ENCODE results near the gene AGER.
"Not testable (repeated sequence)": the region's sequence is repeated elsewhere in the genome, so short reads cannot be mapped to it uniquely, and the experiment has no call there.

The AGER gene

GRCh38 chr6:32146687-32147086 lies 37.4 kb downstream of the AGER start:
- TF ChIP-seq CTCF (IDR thresholded peaks at IDR 0.05; ENCODE audit: poor library complexity, severe bottlenecking), result no peak
- no peaks in the 10 kb centered on the region for H3K27me3 ChIP-seq (ENCODE audit: insufficient read depth, poor library complexity, severe bottlenecking)
- H3K27ac ChIP-seq (ENCODE audit: poor library complexity, severe bottlenecking), result no peak overlapping the region
- H3K4me3 ChIP-seq (ENCODE audit: severe bottlenecking), result no peak overlapping the region
- H3K9me3 ChIP-seq (ENCODE audit: severe bottlenecking), result no peaks in the 10 kb centered on the region
- H3K36me3 ChIP-seq (ENCODE audit: low read depth), result no peaks in the 10 kb centered on the region
- DNase-seq (ENCODE audit: low spot score) (no peak), ATAC-seq (ENCODE audit: low read depth) (no peak)
- H3K4me1 ChIP-seq (ENCODE audit: insufficient read depth, poor library complexity, severe bottlenecking), result no peaks in the 10 kb centered on the region

DNA sequence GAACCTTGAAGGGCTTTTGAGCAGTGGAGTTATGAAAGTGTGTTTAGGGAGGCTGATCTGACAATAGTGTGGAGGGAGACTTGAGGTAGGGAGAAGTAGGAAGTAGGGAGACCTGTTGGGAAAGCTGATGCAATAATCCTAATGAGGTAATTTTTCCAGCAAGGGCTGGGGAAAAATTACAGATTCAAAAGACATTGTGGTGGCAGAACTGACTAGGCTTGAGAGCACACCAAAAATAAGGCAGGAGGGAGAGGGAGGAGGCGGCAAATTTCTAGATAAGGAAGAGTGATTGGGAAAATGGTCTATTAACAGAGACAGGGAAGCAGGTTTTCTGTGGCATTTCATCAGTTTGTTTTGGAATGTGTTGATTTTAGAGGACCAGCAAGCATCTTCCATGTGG lies 37.8 kb downstream of the AGER start:
- H3K27me3 ChIP-seq (ENCODE audit: insufficient read depth, poor library complexity, severe bottlenecking), result no peaks in the 10 kb centered on the region
- no peak for DNase-seq (ENCODE audit: low spot score)

GRCh38 chr6:32144238-32144637 lies 39.8 kb downstream of the AGER start:
- not testable (repeated sequence) for H3K36me3 ChIP-seq (ENCODE audit: low read depth); DNase-seq (ENCODE audit: low spot score); H3K4me1 ChIP-seq (ENCODE audit: insufficient read depth, poor library complexity, severe bottlenecking); H3K27ac ChIP-seq (ENCODE audit: poor library complexity, severe bottlenecking); H3K4me3 ChIP-seq (ENCODE audit: severe bottlenecking); H3K9me3 ChIP-seq (ENCODE audit: severe bottlenecking); ATAC-seq (ENCODE audit: low read depth); H3K27me3 ChIP-seq (ENCODE audit: insufficient read depth, poor library complexity, severe bottlenecking)

More for the DNA sequence above, 37.8 kb downstream of the AGER start:
- no peaks in the 10 kb centered on the region for H3K4me1 ChIP-seq (ENCODE audit: insufficient read depth, poor library complexity, severe bottlenecking)
- no peak overlapping the region for H3K4me3 ChIP-seq (ENCODE audit: severe bottlenecking)
- TF ChIP-seq CTCF (IDR thresholded peaks at IDR 0.05; ENCODE audit: poor library complexity, severe bottlenecking), result no peak
- no peak for ATAC-seq (ENCODE audit: low read depth)
- no peaks in the 10 kb centered on the region for H3K9me3 ChIP-seq (ENCODE audit: severe bottlenecking)
- no peak overlapping the region for H3K27ac ChIP-seq (ENCODE audit: poor library complexity, severe bottlenecking)
- no peaks in the 10 kb centered on the region for H3K36me3 ChIP-seq (ENCODE audit: low read depth)

DNA sequence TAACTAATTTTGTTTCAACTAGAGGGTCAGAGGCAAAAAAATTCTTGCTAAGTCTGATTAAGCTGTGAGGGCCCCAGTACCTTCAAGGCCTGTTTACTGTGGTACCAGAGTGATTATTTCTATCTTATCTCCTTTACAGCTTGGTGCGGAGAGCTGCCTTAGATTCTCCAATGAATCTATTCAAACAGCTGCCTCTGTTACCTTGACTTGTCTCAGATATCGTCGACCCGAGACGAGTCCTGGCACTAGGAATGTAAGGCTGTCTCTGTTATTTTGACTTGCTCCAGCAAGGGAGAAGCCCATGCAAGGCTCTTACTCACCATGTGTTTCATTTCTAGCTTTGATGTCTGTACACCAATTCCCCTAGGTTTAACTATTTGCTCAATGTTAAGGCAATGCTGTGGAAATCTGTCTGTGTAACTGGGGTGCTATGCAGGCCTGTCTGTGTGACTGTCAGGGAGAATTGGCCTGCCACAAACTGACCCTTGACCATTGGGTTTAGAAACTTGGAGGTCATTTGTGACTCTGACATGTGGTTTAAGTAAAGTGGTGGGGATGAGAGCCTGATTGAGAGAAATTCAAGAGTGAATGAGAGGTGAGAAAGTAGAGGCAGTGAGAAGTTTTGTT lies 43.5 kb downstream of the AGER start:
- no peak overlapping the region for H3K4me3 ChIP-seq (ENCODE audit: severe bottlenecking)
- H3K27ac ChIP-seq (ENCODE audit: poor library complexity, severe bottlenecking), result no peak overlapping the region
- no peaks in the 10 kb centered on the region for H3K4me1 ChIP-seq (ENCODE audit: insufficient read depth, poor library complexity, severe bottlenecking)
- ATAC-seq (ENCODE audit: low read depth) (no peak), DNase-seq (ENCODE audit: low spot score) (no peak)
- no peaks in the 10 kb centered on the region for H3K36me3 ChIP-seq (ENCODE audit: low read depth)
- H3K27me3 ChIP-seq (ENCODE audit: insufficient read depth, poor library complexity, severe bottlenecking), result no peaks in the 10 kb centered on the region
- no peak for TF ChIP-seq CTCF (IDR thresholded peaks at IDR 0.05; ENCODE audit: poor library complexity, severe bottlenecking)
- H3K9me3 ChIP-seq (ENCODE audit: severe bottlenecking), result no peaks in the 10 kb centered on the region

- ATAC-seq (ENCODE audit: low read depth), result no peak
- no peaks in the 10 kb centered on the region for H3K36me3 ChIP-seq (ENCODE audit: low read depth)
- no peak overlapping the region for H3K4me3 ChIP-seq (ENCODE audit: severe bottlenecking)
- no peaks in the 10 kb centered on the region for H3K9me3 ChIP-seq (ENCODE audit: severe bottlenecking)
- no peaks in the 10 kb centered on the region for H3K27me3 ChIP-seq (ENCODE audit: insufficient read depth, poor library complexity, severe bottlenecking)
- no peak for DNase-seq (ENCODE audit: low spot score)
- H3K4me1 ChIP-seq (ENCODE audit: insufficient read depth, poor library complexity, severe bottlenecking), result no peaks in the 10 kb centered on the region
- no peak overlapping the region for H3K27ac ChIP-seq (ENCODE audit: poor library complexity, severe bottlenecking)
- no peak for TF ChIP-seq CTCF (IDR thresholded peaks at IDR 0.05; ENCODE audit: poor library complexity, severe bottlenecking)
Observed at GRCh38 chr6:32139590-32139989, 44.5 kb downstream of the AGER start.
